H9 (cell line): ENCODE data around the gene DNAJC6. TPM values are rescaled to one million over a fixed set of nuclear protein-coding genes. Genes with fewer than 3 reads are reported as not detected.

ENCODE experiments used
- DNase-seq: peaks from one replicate; pipeline ENCODE4 v3.0.0-alpha.2; 2017
- H2AFZ ChIP-seq: one replicate; pipeline ENCODE4 v1.6.1; 2013; ENCODE audit warnings: mild to moderate bottlenecking, low read length, control low read depth, moderate library complexity
- H2AK5ac ChIP-seq: 2 replicates; pipeline ENCODE4 v1.6.1; 2013; ENCODE audit warnings: low read length, control low read depth, mixed read lengths; ENCODE audit not compliant: insufficient read length
- H2BK120ac ChIP-seq: one replicate; pipeline ENCODE4 v1.6.1; 2013; ENCODE audit warnings: low read depth, mild to moderate bottlenecking, low read length, control low read depth, inconsistent platforms; ENCODE audit not compliant: poor library complexity, severe bottlenecking
- H2BK12ac ChIP-seq: 2 replicates; pipeline ENCODE4 v1.6.1; 2013; ENCODE audit warnings: low read length, control low read depth, mixed read lengths, low read depth; ENCODE audit not compliant: insufficient read length
- H2BK15ac ChIP-seq: 2 replicates; pipeline ENCODE4 v1.6.1; 2013; ENCODE audit warnings: low read depth, low read length, control low read depth
- H2BK20ac ChIP-seq: one replicate; pipeline ENCODE4 v1.6.1; 2013; ENCODE audit warnings: low read depth, mild to moderate bottlenecking, low read length, control low read depth, inconsistent platforms; ENCODE audit not compliant: poor library complexity, severe bottlenecking
- H2BK5ac ChIP-seq: 2 replicates; pipeline ENCODE4 v1.6.1; 2013; ENCODE audit warnings: low read length, control low read depth, mixed read lengths; ENCODE audit not compliant: insufficient read length
- H3K14ac ChIP-seq: 2 replicates; pipeline ENCODE4 v1.6.1; 2013; ENCODE audit warnings: low read length, control low read depth; ENCODE audit not compliant: insufficient read depth
- H3K18ac ChIP-seq: 2 replicates; pipeline ENCODE4 v1.6.1; 2013; ENCODE audit warnings: low read depth, mild to moderate bottlenecking, mixed read lengths, low read length, control low read depth; ENCODE audit not compliant: insufficient read length
- H3K23ac ChIP-seq: 2 replicates; pipeline ENCODE4 v1.6.1; 2013; ENCODE audit warnings: low read length, control low read depth, mixed read lengths, low read depth; ENCODE audit not compliant: insufficient read length
- H3K23me2 ChIP-seq: 2 replicates; pipeline ENCODE4 v1.6.1; 2013; ENCODE audit warnings: low read depth, mild to moderate bottlenecking, mixed read lengths, low read length, control low read depth; ENCODE audit not compliant: insufficient read length, poor library complexity, severe bottlenecking
- H3K27ac ChIP-seq: 2 replicates; pipeline ENCODE4 v1.5.1; 2013; ENCODE audit warnings: low read length, control low read depth, mixed read lengths, low read depth; ENCODE audit not compliant: insufficient read length
- H3K27me3 ChIP-seq: 2 replicates; pipeline ENCODE4 v1.6.1; 2013; ENCODE audit warnings: low read length, control low read depth, inconsistent platforms; ENCODE audit not compliant: insufficient read depth
- H3K4ac ChIP-seq: 2 replicates; pipeline ENCODE4 v1.6.1; 2013; ENCODE audit warnings: low read depth, mild to moderate bottlenecking, control low read depth, inconsistent platforms, low read length, moderate library complexity
- H3K4me1 ChIP-seq: 2 replicates; pipeline ENCODE4 v1.6.1; 2013; ENCODE audit warnings: low read length, control low read depth, inconsistent platforms; ENCODE audit not compliant: insufficient read depth
- H3K4me2 ChIP-seq: 2 replicates; pipeline ENCODE4 v1.6.1; 2013; ENCODE audit warnings: low read length, control low read depth, mixed read lengths; ENCODE audit not compliant: insufficient read length, insufficient read depth
- H3K56ac ChIP-seq: 2 replicates; pipeline ENCODE4 v1.6.1; 2013; ENCODE audit warnings: low read depth, mild to moderate bottlenecking, mixed read lengths, low read length, control low read depth; ENCODE audit not compliant: insufficient read length
- H3K79me1 ChIP-seq: 2 replicates; pipeline ENCODE4 v1.6.1; 2013; ENCODE audit warnings: low read depth, mild to moderate bottlenecking, moderate library complexity, low read length, control low read depth, inconsistent platforms; ENCODE audit not compliant: insufficient read depth, poor library complexity, severe bottlenecking
- H3K79me2 ChIP-seq: 2 replicates; pipeline ENCODE4 v1.6.1; 2013; ENCODE audit warnings: low read length, control low read depth, inconsistent platforms; ENCODE audit not compliant: insufficient read depth
- H3K9ac ChIP-seq: 2 replicates; pipeline ENCODE4 v1.6.1; 2013; ENCODE audit warnings: low read length, control low read depth, mixed read lengths; ENCODE audit not compliant: insufficient read length; ENCODE audit errors: extremely low read depth
- H3K9me3 ChIP-seq: one replicate; pipeline ENCODE4 v1.6.1; 2013; ENCODE audit warnings: low read depth, low read length, inconsistent platforms; ENCODE audit not compliant: control insufficient read depth
- H3T11ph ChIP-seq: one replicate; pipeline ENCODE4 v1.6.1; 2013; ENCODE audit warnings: mild to moderate bottlenecking, low read length, control low read depth, inconsistent platforms
- H4K20me1 ChIP-seq: one replicate; pipeline ENCODE4 v1.6.1; 2013; ENCODE audit not compliant: control insufficient read depth, insufficient read length, insufficient read depth
- H4K5ac ChIP-seq: 2 replicates; pipeline ENCODE4 v1.6.1; 2013; ENCODE audit warnings: low read depth, mild to moderate bottlenecking, mixed read lengths, low read length, control low read depth; ENCODE audit not compliant: insufficient read length
- H4K8ac ChIP-seq: replicated peaks from 2 replicates; pipeline ENCODE4 v1.6.1; 2013; ENCODE audit warnings: low read length, control low read depth, mixed read lengths, low read depth; ENCODE audit not compliant: insufficient read length
- H4K91ac ChIP-seq: 2 replicates; pipeline ENCODE4 v1.6.1; 2013; ENCODE audit warnings: low read depth, mild to moderate bottlenecking, moderate library complexity, mixed read lengths, low read length, control low read depth; ENCODE audit not compliant: insufficient read length
- H3K27ac Mint-ChIP-seq, 3 experiments: 2 replicates in 2 of 3; 3 replicates in 1 of 3; pipeline ENCODE4 v1.8.0; 2020 to 2021; ENCODE audit warnings: mixed read lengths in 3 of 3, mild to moderate bottlenecking in 1 of 3, moderate library complexity in 1 of 3
- H3K27me3 Mint-ChIP-seq: 2 replicates; pipeline ENCODE4 v1.8.0; 2021; ENCODE audit warnings: low read depth, mild to moderate bottlenecking, moderate library complexity, mixed read lengths
- H3K36me3 Mint-ChIP-seq, 3 experiments: 2 replicates in 2 of 3; 3 replicates in 1 of 3; pipeline ENCODE4 v1.8.0; 2020 to 2021; ENCODE audit warnings: low read depth in 3 of 3, mixed read lengths in 3 of 3; ENCODE audit not compliant: insufficient read depth in 1 of 3
- H3K4me1 Mint-ChIP-seq, 2 experiments: 2 replicates each; pipeline ENCODE4 v1.8.0; 2020; ENCODE audit warnings: mixed read lengths in 2 of 2
- H3K4me3 Mint-ChIP-seq, 2 experiments: 2 replicates in 1 of 2; 3 replicates in 1 of 2; pipeline ENCODE4 v1.8.0; 2020 to 2021; ENCODE audit warnings: mild to moderate bottlenecking in 2 of 2, mixed read lengths in 2 of 2, moderate library complexity in 1 of 2
- H3K9me3 Mint-ChIP-seq, 2 experiments: 2 replicates in 1 of 2; 3 replicates in 1 of 2; pipeline ENCODE4 v1.8.0; 2020; ENCODE audit warnings: mild to moderate bottlenecking in 2 of 2, mixed read lengths in 2 of 2, moderate library complexity in 1 of 2
- CTCF ChIP-seq: fragments of 200-600 bp; sonication (generic); conservative IDR thresholded peaks from 3 replicates; pipeline ENCODE4 v1.8.0; 2021; ENCODE audit warnings: antibody characterized with exemption, mild to moderate bottlenecking
- WGBS: extraction: QIAGEN DNeasy Blood & Tissue Kit; methylation state at CpG from one replicate; pipeline ENCODE4 v1.1.7; 2013; ENCODE audit warnings: missing lambda C conversion rate, low lambda C conversion rate, mixed read lengths; ENCODE audit not compliant: insufficient read length; ENCODE audit errors: extremely low coverage; 5-methylcytosine and 5-hydroxymethylcytosine counted together
- total RNA-seq: library from RNA; stranded (reverse); gene quantifications from 2 replicates; pipeline ENCODE4 v1.2.1, GENCODE V29; 2021

Gene DNAJC6
- total RNA-seq, 1 experiment from 2014 or later: 2.2 TPM

DNA sequence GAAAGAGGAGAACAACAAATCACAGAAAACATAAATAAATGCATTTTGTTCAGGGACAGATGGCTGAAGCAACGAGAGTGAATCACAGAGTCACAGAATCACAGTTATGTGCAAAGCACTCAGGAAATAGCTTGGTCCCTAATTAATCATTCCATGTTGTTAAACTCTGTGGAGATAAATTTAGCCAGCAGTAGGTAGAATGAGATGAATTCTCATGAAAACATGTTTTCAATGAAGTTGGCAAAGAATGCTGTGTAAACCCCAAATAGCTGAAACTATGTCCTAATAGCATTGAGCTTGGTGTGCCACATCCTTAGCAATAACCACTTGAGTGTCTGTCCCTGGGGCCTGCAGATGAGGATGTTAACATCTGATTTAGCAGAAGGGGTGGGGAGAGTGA, 131.6 kb downstream of the DNAJC6 start:
- H3K79me1 ChIP-seq: no peaks in the 10 kb centered on the region
- no peak overlapping the region for H3K23ac ChIP-seq
- H2AFZ ChIP-seq: no peak overlapping the region
- no peak overlapping the region for H3K56ac ChIP-seq
- Mint-ChIP-seq H3K9me3 (peaks cover 12% of the 10 kb centered on the region in 2 experiments), H3K36me3 (peaks cover 3 to 20% (median 7%) of the 10 kb centered on the region in 3 experiments; a peak in 5 of 7 replicates), H3K4me3 (no peak overlapping the region), H3K4me1 (peaks cover 40 to 46% of the 10 kb centered on the region in 2 experiments), H3K27ac (no peak overlapping the region), H3K27me3 (0 out of 2 replicates have a peak, but pooled peaks cover 2% of the 10 kb centered on the region)
- no peak for TF ChIP-seq CTCF
- no peak overlapping the region for H2BK120ac ChIP-seq
- no peaks in the 10 kb centered on the region for H3K9me3 ChIP-seq
- H3K4ac ChIP-seq: no peak overlapping the region
- no peak overlapping the region for H4K8ac ChIP-seq
- no peak overlapping the region for H2BK5ac ChIP-seq
- WGBS: no CpG with 5 or more reads among the region's 1 CpG
- H3K18ac ChIP-seq: no peak overlapping the region
- no peak overlapping the region for H3T11ph ChIP-seq
- no peaks in the 10 kb centered on the region for H3K79me2 ChIP-seq
- DNase-seq: no peak
- H3K23me2 ChIP-seq: no peaks in the 10 kb centered on the region
- no peak overlapping the region for H3K9ac ChIP-seq
- H2BK15ac ChIP-seq: no peak overlapping the region
- no peak overlapping the region for H3K27ac ChIP-seq
- H3K14ac ChIP-seq: no peak overlapping the region
- H3K27me3 ChIP-seq: no peaks in the 10 kb centered on the region
- no peak overlapping the region for H2BK20ac ChIP-seq
- H2BK12ac ChIP-seq: no peak overlapping the region
- no peak overlapping the region for H4K5ac ChIP-seq
- H3K4me1 ChIP-seq: peaks cover 5% of the 10 kb centered on the region; the same call in 1 of the 2 replicates
- no peak overlapping the region for H4K91ac ChIP-seq
- H2AK5ac ChIP-seq: no peak overlapping the region
- H3K4me2 ChIP-seq: no peak overlapping the region
- no peaks in the 10 kb centered on the region for H4K20me1 ChIP-seq
